Measurements from ENCODE around the gene TEAD2.
A peak's percentile ranks its signal among the peaks of the same experiment; 100 is the strongest.
"Not testable (repeated sequence)": the region's sequence is repeated elsewhere in the genome, so short reads cannot be mapped to it uniquely, and the experiment has no call there.

TEAD2 gene

GRCh38 chr19:49383599-49383998, 21.4 kb upstream of the TEAD2 start:
- no peak for DNase-seq (ENCODE audit: low spot score)

- DNase-seq (ENCODE audit: low spot score): no peak
Measured at GRCh38 chr19:49382639-49383038, 20.4 kb upstream of the TEAD2 start.

- no peak for DNase-seq (ENCODE audit: low spot score)
Measured at GRCh38 chr19:49380391-49380790, 18.2 kb upstream of the TEAD2 start.

GRCh38 chr19:49378512-49378911, 16.3 kb upstream of the TEAD2 start:
- no peak for DNase-seq (ENCODE audit: low spot score)

- no peak for DNase-seq (ENCODE audit: low spot score)
Measured at GRCh38 chr19:49374665-49375434, 12.6 kb upstream of the TEAD2 start.

- DNase-seq (ENCODE audit: low spot score): not testable (repeated sequence)
Measured at GRCh38 chr19:49373174-49373573, 11.0 kb upstream of the TEAD2 start.

GRCh38 chr19:49371184-49371583, 9.0 kb upstream of the TEAD2 start:
- no peak for DNase-seq (ENCODE audit: low spot score)

GRCh38 chr19:49368711-49369358, 6.6 kb upstream of the TEAD2 start:
- no peak for DNase-seq (ENCODE audit: low spot score)

- DNase-seq (ENCODE audit: low spot score): no peak
Measured at GRCh38 chr19:49366110-49366509, 3.9 kb upstream of the TEAD2 start.

- DNase-seq (ENCODE audit: low spot score): no peak
Measured at GRCh38 chr19:49364083-49364737, 2.0 kb upstream of the TEAD2 start.

- peak; percentile 34 for DNase-seq (ENCODE audit: low spot score)
Measured at GRCh38 chr19:49363268-49364082, 1.3 kb upstream of the TEAD2 start, which contains the start of gene DKKL1. DKKL1 (plus strand) TSS chr19:49363877; CDS start chr19:49363999, 122 bp downstream.

- DNase-seq (ENCODE audit: low spot score): no peak
Measured at GRCh38 chr19:49362929-49363267, 682 bp upstream of the TEAD2 start.

GRCh38 chr19:49361438-49362047, 673 bp downstream of the TEAD2 start:
- DNase-seq (ENCODE audit: low spot score): no peak

GRCh38 chr19:49359851-49360820, 2.1 kb downstream of the TEAD2 start:
- no peak for DNase-seq (ENCODE audit: low spot score)

- no peak for DNase-seq (ENCODE audit: low spot score)
Measured at GRCh38 chr19:49357186-49357585, 5.0 kb downstream of the TEAD2 start.

- no peak for DNase-seq (ENCODE audit: low spot score)
Measured at GRCh38 chr19:49356382-49356781, 5.8 kb downstream of the TEAD2 start.

GRCh38 chr19:49355909-49356353, 6.3 kb downstream of the TEAD2 start:
- no peak for DNase-seq (ENCODE audit: low spot score)

- DNase-seq (ENCODE audit: low spot score): no peak
Measured at GRCh38 chr19:49349567-49349966, 12.6 kb downstream of the TEAD2 start.

- no peak for DNase-seq (ENCODE audit: low spot score)
Measured at GRCh38 chr19:49348305-49349189, 13.7 kb downstream of the TEAD2 start.

- no peak for DNase-seq (ENCODE audit: low spot score)
Measured at GRCh38 chr19:49347835-49348234, 14.4 kb downstream of the TEAD2 start.
